Medulla oblongata (tissue), 1 donor: ENCODE data around the gene CCSER1.
"Not testable (repeated sequence)": the region's sequence is repeated elsewhere in the genome, so short reads cannot be mapped to it uniquely, and the experiment has no call there.

Experiments used
- DNase-seq: peaks from one replicate; pipeline ENCODE4 v3.0.0-alpha.2; 2015; ENCODE audit errors: extremely low spot score

The CCSER1 gene

DNA sequence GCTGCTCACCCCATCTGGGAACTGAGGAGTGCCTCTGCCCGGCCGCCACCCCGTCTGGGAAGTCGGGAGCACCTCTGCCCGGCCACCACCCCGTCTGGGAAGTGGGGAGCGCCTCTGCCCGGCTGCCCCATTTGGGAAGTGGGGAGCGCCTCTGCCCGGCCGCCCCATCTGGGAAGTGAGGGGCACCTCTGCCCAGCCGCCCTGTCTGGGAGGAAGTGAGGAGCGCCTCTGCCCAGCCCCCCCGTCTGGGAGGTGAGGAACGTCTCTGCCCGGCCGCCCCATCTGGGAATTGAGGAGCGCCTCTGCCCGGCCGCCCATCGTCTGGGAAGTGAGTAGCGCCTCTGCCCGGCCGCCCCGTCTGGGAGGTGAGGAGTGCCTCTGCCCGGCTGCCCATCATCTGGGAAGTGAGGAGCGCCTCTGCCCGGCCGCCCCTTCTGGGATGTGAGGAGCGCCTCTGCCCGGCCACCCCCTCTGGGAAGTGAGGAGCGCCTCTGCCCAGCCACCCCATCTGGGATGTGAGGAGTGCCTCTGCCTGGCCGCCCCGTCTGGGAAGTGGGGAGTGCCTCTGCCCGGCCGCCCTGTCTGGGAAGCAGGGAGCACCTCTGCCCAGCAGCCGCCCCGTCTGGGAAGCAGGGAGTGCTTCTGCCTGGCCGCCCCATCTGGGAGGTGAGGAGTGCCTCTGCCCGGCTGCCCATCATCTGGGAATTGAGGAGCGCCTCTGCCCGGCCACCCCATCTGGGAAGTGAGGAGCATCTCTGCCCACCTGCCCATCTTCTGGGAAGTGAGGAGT is 1040.9 kb downstream of the CCSER1 start:
- not testable (repeated sequence) for DNase-seq

DNA sequence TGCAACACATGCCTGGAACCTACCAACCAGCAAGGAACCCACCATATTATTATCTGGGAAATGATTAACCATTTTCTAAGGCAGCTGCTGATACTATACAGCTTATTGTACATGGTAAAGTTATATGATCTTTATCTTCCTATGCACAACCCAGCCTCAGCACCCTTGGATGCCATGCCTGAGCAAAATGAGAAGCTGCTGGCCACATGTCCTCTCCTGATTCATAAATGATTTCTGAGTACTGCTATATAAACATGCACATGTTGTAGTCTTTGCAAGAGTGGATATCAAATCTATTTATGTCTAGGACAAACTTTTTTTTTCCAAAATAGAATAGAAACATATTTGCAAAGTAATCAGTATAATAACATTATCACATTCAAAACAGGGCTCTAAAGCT is 1043.6 kb downstream of the CCSER1 start:
- no peak for DNase-seq

DNA sequence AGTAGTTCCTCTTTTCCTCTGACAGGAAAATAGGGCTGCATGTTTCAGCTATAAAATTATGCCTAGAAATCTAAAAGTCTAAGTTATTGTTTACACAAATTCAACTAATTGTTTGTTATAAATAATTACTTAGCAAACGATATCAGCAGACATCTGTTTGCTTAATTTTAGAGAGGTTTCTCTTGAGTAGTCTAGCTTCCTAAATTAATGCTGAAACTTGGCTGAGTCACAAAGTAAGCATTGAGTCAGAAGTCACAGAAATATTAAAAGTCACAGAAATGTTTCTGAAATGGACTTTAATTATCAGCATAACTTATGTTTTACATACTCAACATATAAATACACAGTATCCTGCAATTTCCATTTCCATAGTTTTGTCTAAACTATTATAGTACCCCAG is 1044.0 kb downstream of the CCSER1 start:
- no peak for DNase-seq

DNA sequence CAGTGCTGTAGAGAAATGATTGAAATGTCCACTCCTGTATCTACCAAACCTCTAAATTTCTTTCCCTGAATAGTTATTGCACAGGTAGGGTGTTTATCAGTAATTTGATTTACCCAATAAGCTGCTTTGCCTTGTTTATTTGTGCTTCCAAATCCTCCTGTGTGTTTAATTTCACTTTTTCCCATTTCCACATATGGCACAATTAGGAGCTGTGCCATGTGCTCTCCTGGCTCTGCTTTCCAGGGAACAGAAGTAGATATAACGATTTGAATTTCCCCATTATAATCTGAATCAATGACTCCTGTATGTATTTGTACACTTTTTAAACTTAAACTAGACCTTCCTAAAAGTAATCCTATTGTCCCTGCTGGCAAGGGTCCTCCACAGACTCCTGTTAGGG is 1057.9 kb downstream of the CCSER1 start:
- DNase-seq, result not testable (repeated sequence)

DNA sequence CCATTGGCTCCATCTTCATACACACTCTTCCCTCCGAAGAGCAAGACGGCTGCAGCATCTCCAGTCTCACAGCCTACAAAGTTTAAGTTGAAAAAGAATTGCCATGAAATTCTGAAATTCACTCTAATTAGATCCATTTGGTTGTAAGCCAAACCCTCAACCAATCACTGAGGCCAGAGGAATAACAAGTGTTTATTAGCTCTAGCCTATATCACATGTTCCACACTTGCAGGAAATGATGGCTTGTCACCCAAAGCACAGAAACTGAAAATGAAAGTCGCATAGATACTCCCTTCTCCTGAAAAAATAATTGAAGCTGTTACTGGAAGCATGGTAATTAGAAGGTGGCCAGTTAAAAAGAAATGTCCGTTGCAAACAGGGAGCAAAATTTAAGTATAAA is 1071.8 kb downstream of the CCSER1 start:
- DNase-seq, result peak; percentile 70

DNA sequence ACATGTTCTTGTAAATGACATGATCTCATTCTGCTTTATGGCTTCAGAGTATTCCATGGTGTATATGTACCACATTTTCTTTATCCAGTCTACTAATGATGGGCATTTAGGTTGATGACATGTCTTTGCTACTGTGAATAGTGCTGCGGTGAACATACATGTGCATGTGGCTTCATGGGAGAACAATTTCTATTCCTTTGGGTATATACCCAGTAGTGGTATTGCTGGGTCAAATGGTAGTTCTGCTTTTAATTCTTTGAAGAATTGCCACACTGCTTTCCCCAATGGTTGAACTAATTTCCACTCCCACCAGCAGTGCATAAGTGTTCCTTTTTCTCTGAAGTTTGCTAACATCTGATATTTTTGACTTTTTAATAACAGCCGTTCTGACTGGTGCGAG is 1080.3 kb downstream of the CCSER1 start:
- no peak for DNase-seq

DNA sequence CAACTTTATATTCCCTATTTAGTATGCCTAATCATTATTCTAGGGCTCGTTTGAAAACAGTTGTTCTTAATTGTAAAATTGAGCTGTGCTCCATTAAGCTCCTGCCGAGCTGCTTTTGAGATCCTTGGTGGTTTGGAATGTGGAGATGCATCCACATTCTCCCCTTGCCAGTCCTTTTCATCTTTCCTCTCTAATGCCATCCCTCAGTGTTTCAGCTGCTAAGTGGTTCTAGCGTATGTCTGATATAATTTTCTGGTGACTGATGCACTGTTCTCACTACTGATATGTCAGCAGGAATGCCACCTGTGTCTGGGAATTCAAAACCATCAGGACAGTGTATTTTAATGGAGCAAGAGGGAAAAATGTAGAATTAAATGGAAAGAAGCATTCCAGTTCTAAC is 1085.0 kb downstream of the CCSER1 start:
- DNase-seq, result no peak

DNA sequence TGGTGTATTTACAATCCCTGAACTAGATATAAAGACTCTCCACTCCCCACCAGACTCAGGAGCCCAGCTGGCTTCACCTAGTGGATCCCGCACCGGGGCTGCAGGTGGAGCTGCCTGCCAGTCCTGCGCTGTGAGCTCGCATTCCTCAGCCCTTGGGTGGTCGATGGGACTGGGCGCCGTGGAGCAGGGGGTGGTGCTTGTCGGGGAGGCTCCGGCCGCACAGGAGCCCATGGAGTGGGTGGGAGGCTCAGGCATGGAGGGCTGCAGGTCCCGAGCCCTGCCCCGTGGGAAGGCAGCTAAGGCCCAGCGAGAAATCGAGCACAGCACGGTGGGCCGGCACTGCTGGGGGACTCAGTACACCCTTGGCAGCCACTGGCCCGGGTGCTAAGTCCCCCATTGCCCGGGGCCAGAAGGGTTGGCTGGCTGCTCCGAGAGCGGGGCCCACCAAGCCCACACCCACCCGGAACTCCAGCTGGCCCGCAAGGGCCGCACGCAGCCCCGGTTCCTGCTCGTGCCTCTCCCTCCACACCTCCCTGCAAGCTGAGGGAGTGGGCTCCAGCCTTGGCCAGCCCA is 1090.7 kb downstream of the CCSER1 start:
- not testable (repeated sequence) for DNase-seq

DNA sequence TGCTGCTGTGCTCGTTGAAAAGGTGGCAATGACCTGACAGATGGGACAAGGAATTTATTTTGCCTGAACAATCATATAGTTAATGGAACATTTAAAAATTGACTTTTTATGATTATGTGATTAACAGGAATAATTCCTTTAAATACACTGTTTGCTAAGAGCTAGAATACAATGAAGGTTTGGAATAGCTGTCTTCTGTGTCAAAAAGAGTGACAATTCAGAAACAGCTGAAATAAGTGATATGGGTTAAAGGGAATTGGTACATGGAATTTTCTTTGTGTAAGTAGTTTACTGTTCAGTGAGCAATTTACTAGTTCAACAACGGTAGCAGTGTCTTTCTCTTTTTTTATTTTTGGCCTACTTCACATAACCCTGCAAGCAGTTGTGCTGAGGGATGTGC is 1093.1 kb downstream of the CCSER1 start:
- DNase-seq, result no peak

DNA sequence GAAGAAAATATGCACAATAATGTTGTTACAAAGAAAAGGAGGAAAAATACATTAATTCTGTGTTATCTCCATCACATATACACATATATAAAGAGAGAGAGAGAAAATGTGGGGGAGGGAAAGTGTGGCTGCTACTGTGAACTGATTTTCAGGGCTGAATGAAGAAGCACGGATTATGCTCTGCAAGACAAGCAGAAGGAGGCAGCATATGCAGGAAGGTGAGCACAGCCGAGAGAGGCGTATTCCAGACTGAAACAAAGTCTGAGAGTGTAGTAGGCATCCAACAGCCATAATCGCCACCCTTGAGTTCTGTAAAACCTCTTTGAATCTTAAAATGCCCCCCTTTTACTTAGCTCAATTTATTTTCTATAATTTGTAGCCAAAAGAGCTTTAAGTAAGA is 1094.8 kb downstream of the CCSER1 start:
- no peak for DNase-seq

DNA sequence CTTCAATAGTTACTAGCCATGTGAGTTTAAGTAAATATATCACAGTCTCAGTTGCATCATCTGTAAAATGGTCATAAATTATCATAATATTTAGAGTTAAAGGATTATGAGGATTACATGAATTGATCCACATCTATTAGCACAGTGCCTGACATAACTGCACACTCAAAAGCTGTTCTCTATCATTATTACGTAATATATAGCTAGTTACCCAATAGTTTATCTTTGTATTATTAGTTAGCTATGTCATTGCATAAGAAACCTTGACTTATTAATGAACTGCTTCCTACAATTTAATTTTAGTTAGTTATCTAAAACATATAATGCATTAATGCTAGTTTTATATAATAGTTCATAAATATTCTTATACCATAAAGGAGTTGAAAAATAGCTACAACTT is 1099.7 kb downstream of the CCSER1 start:
- no peak for DNase-seq

DNA sequence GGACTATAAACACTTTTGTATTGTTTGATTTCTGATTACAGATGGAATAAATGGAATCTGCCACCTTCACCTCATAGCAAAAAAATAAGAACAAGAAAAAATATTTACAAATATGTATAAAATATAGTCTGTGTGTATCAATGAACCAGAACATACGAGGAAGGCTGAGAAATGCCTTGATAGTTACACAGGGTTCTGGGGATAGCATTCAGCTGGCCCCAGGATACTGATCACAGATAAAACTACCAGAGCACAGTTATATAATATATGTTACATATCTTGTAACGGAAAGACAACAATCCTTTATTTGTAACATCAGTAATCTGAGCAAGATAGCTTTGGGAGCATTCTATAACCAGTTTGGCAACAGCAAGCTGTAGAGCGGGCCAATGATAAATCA is 1101.5 kb downstream of the CCSER1 start:
- no peak for DNase-seq

DNA sequence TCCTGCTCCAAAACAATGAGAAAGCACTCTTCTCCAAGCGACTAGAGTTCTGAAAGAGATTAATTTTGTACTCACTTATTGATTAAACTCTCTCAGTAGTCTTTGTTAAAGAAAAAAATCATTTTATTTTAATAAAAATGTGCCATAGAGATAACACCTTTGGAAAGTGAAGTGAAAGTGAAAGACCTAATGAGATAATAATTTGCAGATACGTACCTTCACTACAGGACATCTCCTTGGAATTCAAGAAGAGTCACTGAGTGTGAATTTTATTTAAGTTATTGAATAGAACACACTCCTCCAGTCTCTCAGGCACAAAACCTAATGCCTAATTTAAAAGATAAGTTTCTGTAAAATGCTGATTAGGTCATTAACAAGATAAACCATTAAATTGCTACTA is 1106.0 kb downstream of the CCSER1 start:
- DNase-seq, result no peak

DNA sequence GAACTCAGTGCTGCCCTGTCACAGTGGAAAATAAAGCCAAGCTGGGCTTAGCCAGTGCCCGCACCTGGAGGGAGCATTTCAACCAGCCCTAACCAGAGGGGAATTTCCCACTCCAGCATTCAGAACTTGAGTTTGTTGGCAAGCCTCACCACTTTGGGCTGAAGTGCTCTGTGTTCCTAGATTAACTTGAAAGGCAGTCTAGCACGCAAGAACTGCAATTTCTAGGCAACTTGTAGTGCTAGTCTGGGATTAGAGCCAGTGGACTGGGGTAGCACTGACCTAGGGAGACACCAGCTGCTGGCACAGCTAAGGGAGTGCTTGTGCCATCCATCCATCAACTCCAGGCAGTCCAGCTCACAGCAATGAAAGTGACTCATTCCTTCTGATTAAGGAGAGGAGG is 1115.9 kb downstream of the CCSER1 start:
- peak; percentile 73 for DNase-seq

DNA sequence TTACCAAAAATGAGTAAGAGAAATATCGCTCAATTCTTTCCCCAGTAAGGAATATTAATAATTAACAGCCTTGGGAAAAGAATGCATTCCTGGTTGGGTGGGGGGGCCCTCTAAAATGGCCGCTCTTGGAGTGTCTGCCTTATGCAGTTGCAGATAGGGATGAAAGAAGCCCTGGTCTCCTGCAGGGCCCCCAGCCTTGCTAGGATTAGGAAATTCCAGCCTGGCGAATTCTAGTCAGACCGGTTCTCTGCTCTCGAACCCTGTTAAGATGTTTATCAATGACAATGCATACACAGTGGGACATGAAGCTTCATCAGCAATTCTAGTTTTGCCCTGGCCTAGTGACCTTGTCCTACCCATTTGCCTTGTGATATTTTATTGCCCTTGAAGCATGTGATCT is 1128.8 kb downstream of the CCSER1 start:
- DNase-seq, result no peak

DNA sequence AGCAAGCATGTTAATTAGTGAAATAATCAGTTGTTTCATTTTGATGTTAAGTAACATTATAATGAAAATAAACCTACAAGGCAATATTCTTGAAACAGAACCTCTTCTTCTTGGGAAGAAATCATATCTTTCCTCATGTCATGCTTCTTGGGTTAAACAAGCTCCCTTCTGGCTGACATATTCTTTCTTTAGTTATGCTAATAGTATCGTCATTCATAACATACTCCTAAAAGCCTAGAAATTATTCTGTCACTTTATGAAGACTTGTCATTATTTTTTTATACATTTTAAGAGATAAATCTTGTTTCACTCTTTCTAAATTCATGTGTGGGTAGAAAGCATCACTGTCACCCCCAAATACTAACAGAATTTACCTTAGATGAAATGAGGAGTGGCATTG is 1129.6 kb downstream of the CCSER1 start:
- DNase-seq, result no peak

DNA sequence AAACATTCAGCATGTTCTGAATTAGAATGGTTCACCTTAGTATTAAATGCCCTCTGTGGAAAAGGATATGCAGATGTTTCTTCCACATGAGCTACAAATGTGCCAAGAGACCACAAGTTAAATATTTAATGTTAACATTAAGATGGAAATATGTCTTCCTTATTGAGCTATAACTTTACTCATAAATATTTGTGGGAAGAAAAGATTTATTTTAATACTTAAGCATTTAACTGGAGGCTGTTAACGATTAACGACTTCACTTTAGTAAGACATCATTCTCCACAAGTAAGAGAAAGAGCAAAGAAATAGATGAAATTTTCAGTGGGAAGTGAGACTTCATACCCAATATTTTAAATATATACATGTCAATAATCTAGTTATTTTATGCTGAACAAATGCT is 1130.5 kb downstream of the CCSER1 start:
- no peak for DNase-seq

DNA sequence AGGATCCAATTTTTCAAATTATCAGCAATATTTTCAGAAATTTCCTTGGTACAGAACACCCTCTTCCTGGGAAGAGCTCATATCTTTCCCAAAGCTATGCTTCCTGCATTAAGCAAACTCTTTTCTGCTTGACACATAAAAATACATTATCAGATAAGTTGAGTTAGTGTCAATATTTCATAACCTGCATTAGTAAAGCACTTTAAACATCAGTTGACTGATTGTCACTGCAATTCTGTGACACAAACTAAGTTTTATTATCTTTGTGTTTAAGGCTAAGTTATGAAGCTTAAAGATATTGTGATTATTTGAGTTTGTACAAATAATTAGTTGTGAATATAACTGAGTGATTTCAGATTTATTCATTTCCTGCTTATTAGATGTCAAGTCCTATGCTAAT is 1131.1 kb downstream of the CCSER1 start:
- DNase-seq, result no peak

DNA sequence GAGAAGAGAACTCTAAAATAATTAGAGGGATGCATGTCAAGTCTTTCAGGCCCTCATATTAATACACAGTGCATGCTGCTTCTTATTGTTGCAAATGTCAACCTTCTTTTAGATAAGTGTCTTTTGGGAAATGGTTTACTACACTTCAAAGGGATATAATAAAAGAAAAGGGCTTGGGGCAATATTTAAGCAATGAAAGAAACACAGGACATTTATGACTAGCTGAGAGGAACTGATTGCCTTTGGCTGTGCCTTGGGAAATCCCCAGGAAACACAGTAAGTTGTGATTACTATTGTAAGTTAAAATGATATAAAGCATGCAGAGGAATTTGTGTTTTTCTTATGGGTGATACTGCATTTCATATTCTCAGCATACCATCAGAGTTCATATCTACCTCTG is 1140.3 kb downstream of the CCSER1 start:
- DNase-seq, result no peak

DNA sequence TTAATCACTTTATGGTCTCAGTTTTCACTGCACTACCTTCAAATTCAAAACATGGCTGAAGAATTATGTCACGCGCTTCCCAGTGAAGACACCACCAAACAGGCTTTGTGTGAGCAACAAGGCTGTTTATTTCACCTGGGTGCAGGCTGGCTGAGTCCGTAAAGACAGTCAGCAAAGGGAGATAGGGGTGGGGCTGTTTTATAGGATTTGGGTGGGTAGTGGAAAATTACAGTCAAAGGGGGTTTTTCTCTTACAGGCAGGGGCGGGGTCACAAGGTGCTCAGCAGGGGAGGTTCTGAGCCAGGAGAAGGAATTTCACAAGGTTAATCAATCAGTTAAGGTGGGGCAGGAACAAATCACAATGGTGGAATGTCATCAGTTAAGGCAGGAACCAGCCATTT is 1141.3 kb downstream of the CCSER1 start:
- DNase-seq, result not testable (repeated sequence)

DNA sequence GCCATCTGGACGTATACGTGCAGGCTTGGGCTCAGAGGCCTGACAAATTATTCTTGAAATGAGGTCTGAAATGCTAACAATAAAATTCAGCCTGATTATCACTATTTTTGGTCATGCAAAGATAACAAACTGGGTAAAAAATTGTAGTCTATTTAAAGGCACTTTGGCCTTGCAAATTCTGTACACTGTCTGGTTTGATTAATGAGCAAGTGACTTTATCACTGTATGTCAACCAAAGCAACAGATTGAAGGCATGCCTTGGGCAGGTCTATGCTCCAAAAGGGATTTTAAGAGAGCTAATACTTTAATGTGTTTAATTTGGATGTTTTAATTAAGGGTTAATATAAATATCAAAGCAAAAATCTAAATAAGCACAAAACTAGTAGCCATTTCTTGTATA is 1141.7 kb downstream of the CCSER1 start:
- DNase-seq, result no peak

DNA sequence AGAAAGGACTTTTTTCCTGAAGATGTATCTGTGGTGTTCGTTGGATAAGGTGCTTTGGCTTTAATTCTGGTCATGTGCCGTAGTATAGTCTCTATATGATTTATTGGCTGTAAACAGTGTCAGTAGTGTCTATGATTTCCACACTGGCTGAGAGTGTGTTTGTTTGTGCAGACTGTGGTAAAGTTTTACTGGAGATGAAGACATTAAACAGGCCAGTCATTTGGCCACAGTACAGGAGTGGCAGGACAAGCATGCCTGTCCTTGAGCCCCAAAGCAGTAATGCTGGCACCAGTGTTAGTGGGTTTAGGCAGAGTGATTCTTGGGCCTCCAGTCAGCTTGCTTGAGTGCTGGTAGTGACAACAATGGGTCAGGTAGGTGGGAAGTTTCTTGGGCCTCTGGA is 1152.7 kb downstream of the CCSER1 start:
- no peak for DNase-seq

DNA sequence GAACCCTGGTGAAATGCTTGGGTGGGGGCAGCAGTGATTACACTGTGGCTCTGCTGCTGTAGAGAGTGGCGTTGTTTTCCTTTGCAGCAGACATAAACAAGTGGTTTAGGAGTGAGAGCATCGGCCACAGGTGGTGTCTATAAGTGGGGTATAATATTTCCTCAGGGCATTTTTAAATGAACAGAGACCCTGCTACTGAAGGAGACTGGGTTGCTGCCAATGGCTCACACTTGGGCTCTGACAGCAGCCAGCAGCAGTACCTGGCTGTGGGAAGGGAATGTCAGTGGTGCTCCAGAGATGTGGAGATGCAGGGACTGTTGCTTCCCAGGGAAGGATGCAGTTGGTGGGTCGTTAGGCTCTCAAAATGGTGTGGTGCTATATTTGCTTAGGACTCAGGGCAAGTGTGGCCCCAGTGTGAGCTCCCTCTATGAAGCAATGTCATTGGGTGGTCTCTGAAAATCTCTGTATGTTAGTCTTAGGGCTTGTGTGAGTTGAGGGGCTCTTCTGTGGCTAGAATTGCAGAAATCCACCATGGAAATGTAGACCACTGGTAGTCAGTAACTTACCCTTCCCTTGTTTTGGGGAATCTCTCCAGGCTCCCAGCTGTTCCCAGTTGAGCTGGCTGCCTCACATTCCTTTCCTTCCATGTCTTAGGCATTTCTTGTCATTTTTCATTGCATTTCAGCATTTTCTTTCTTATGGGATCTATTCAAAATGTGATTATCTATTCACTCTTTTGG is 1153.5 kb downstream of the CCSER1 start:
- DNase-seq, result no peak
